Pancreas (tissue), 10 donors: ENCODE measurements around the gene FAM3B. TPM values are rescaled to one million over a fixed set of nuclear protein-coding genes. Genes with fewer than 3 reads are reported as not detected.
A peak's percentile ranks its signal among the peaks of the same experiment; 100 is the strongest.

Experiments
- ATAC-seq, 4 donors: fragments of 200-7000 bp; cut with Tn5 transposase; one replicate each; pipeline versions ENCODE4 v1.8.0 to v1.9.1; 2020; ENCODE audit warnings: mild to moderate bottlenecking in 4 of 4, moderate library complexity in 4 of 4
- DNase-seq, 6 donors: peaks; one replicate each; pipeline ENCODE4 v3.0.0-alpha.2; 2020
- FAIRE-seq: peaks from 2 replicates; lab custom pipeline; 2012; peaks lifted over from hg19 to GRCh38; lab: Jason Lieb, UNC
- H3K27ac ChIP-seq, 4 donors: fragments of 200-600 bp; sonication (generic); 1 replicate in 3 of 4; 2 replicates in 1 of 4; pipeline versions ENCODE4 v1.5.0 to v1.8.0; 2020
- H3K27me3 ChIP-seq, 4 donors: fragments of 200-600 bp; one replicate each; pipeline ENCODE4 v1.8.0; 2021
- H3K36me3 ChIP-seq, 3 donors: fragments of 200-600 bp; sonication (generic) in 1 of 3; one replicate each; pipeline versions ENCODE4 v1.5.0 to v1.8.0; 2020 to 2021
- H3K4me1 ChIP-seq, 3 donors: fragments of 200-600 bp; one replicate each; pipeline ENCODE4 v1.8.0; 2021
- H3K4me3 ChIP-seq, 4 donors: fragments of 200-600 bp; sonication (generic) in 2 of 4; one replicate each; pipeline versions ENCODE4 v1.5.0 to v1.8.0; 2020 to 2021
- H3K9me3 ChIP-seq, 4 donors: fragments of 200-600 bp; one replicate each; pipeline ENCODE4 v1.8.0; 2021
- CTCF ChIP-seq, 4 donors: fragments of 200-600 bp; sonication (generic) in 3 of 4; IDR thresholded peaks; one replicate each; pipeline versions ENCODE4 v1.5.0 to v1.8.0; 2021; ENCODE audit warnings: antibody characterized with exemption in 4 of 4
- WGBS, 2 donors: extraction: QIAGEN DNeasy Blood & Tissue Kit; methylation state at CpG; one replicate each; pipeline ENCODE4 v1.1.7; 2013; 5-methylcytosine and 5-hydroxymethylcytosine counted together
- intact Hi-C, 3 donors: fragments of 100-400 bp; cut with DNase I; formaldehyde crosslinking; loops; one replicate each; pipeline versions ENCODE4 v1.11.1 to v1.14.2; 2022
- polyA plus RNA-seq, 2 donors: library from polyadenylated mRNA; stranded (reverse); fragments of 200-250 nt; gene quantifications; one replicate each; pipeline ENCODE4 v1.2.3, GENCODE V29; 2013
- total RNA-seq, 6 donors: library from RNA; stranded (reverse); fragmentation: NEBNext Ultra II Directional in 4 of 6; extraction: Animal tissue kit (Norgen Biotek cat#: 25700) in 4 of 6; gene quantifications; one replicate each; pipeline versions ENCODE4 v1.2.1 to v1.2.4, GENCODE V29; 2021 to 2023
- donor health status: healthy with polysubstance abuse.
- donor health status: DM: no; HTN: no; CAD: no; lungs with moderate emphysema.
- donor health status: DM: no; HTN: no; CAD: no.
- donor health status: control.
- donor health status: control.
- donor health status: Bipolar disorder and iron deficiency.
- donor health status: DM: yes; HTN: yes; CAD: no.
- donor health status: DM: no; HTN: no; CAD: no.
- donor health status: DM: no; HTN: no; CAD: no.
- donor health status: DM: yes; HTN: yes; CAD: no.

FAM3B gene
- total and polyA plus RNA-seq, 8 donors: 71.9 to 142 (median 105) TPM

- FAIRE-seq: no peak
Measured at GRCh38 chr21:41348434-41348833, 31.8 kb downstream of the FAM3B start.

GRCh38 chr21:41349126-41349525 lies 32.5 kb downstream of the FAM3B start:
- no peak for TF ChIP-seq CTCF (IDR thresholded peaks at IDR 0.05)
- ATAC-seq (no peak), DNase-seq (no peak), FAIRE-seq (no peak)
- Histone ChIP-seq H3K36me3 (peaks cover 0 to 34% (median 7%) of the 10 kb centered on the region in 3 donors), H3K27ac (no peak overlapping the region), H3K4me1 (peaks cover 0 to 7% (median 0%) of the 10 kb centered on the region in 3 donors), H3K4me3 (no peak overlapping the region), H3K27me3 (no peaks in the 10 kb centered on the region), H3K9me3 (no peaks in the 10 kb centered on the region)
- WGBS, 2 donors: 80 to 81% methylated on average over 7 of the region's 7 CpGs
- intact Hi-C loops: no loop called here

More at GRCh38 chr21:41348434-41348833, 31.8 kb downstream of the FAM3B start:
- intact Hi-C loops: no loop called here
- H3K4me3 ChIP-seq: no peak overlapping the region
- no peak for TF ChIP-seq CTCF (IDR thresholded peaks at IDR 0.05)
- no peaks in the 10 kb centered on the region for H3K9me3 ChIP-seq
- no peaks in the 10 kb centered on the region for H3K27me3 ChIP-seq
- DNase-seq: no peak
- peaks cover 0 to 7% (median 0%) of the 10 kb centered on the region in 3 donors for H3K4me1 ChIP-seq
- peaks cover 0 to 36% (median 7%) of the 10 kb centered on the region in 3 donors for H3K36me3 ChIP-seq
- no peak overlapping the region for H3K27ac ChIP-seq
- ATAC-seq: no peak
- WGBS, 2 donors: 90 to 91% methylated on average over 6 of the region's 6 CpGs

- WGBS, 2 donors: 91 to 93% methylated on average over 19 of the region's 19 CpGs
- Histone ChIP-seq H3K4me3 (no peak overlapping the region), H3K27me3 (no peaks in the 10 kb centered on the region), H3K27ac (no peak overlapping the region), H3K36me3 (peaks cover 0 to 30% (median 7%) of the 10 kb centered on the region in 3 donors), H3K4me1 (peaks cover 0 to 7% (median 0%) of the 10 kb centered on the region in 3 donors), H3K9me3 (no peaks in the 10 kb centered on the region)
- DNase-seq: peak in 1 of 6 donors; percentile 51
- ATAC-seq: no peak
- FAIRE-seq: no peak
- intact Hi-C loops: no loop called here
- no peak for TF ChIP-seq CTCF (IDR thresholded peaks at IDR 0.05)
Measured at GRCh38 chr21:41349619-41350390, 33.2 kb downstream of the FAM3B start.

GRCh38 chr21:41350436-41351155 lies 34.0 kb downstream of the FAM3B start:
- TF ChIP-seq CTCF (IDR thresholded peaks at IDR 0.05): no peak

More at GRCh38 chr21:41350436-41351155, 34.0 kb downstream of the FAM3B start:
- H3K27me3 ChIP-seq: no peaks in the 10 kb centered on the region
- H3K4me1 ChIP-seq: peaks cover 0 to 6% (median 0%) of the 10 kb centered on the region in 3 donors
- DNase-seq (peak in 1 of 6 donors; percentile 43), FAIRE-seq (no peak), ATAC-seq (no peak)
- no peaks in the 10 kb centered on the region for H3K9me3 ChIP-seq
- peaks cover 0 to 30% (median 7%) of the 10 kb centered on the region in 3 donors for H3K36me3 ChIP-seq
- intact Hi-C loops: no loop called here
- no peak overlapping the region for H3K4me3 ChIP-seq
- 80 to 83% methylated on average over 16 of the region's 16 CpGs for WGBS, 2 donors
- H3K27ac ChIP-seq: no peak overlapping the region
